AG04450 (cell line): Measurements from ENCODE around the gene IFNGR2. TPM values are rescaled to one million over a fixed set of nuclear protein-coding genes. Genes with fewer than 3 reads are reported as not detected.

ENCODE experiments used
- CTCF ChIA-PET: fragments of 300-600, 350-600 bp; formaldehyde crosslinking; extraction: SDS; loops from one replicate; lab custom pipeline; 2022; ENCODE audit warnings: antibody characterized with exemption, inconsistent platforms; lab: Charles Lee
- POLR2A ChIA-PET: fragments of 350-600 bp; formaldehyde crosslinking; extraction: SDS; loops from one replicate; lab custom pipeline; 2021; ENCODE audit warnings: antibody characterized with exemption, inconsistent platforms; lab: Yijun Ruan, JAX
- DNase-seq: peaks from one replicate; pipeline ENCODE4 v3.0.0-alpha.2; 2011; ENCODE audit warnings: low read depth, low spot score
- H3K27ac ChIP-seq: one replicate; pipeline ENCODE4 v1.5.1; 2012; ENCODE audit warnings: low read depth, low read length, control low read depth
- H3K27me3 ChIP-seq: one replicate; pipeline ENCODE4 v1.6.0; 2012; ENCODE audit warnings: low read length; ENCODE audit not compliant: control insufficient read depth, insufficient read depth
- H3K4me3 ChIP-seq: 2 replicates; pipeline ENCODE4 v1.5.1; 2011; ENCODE audit warnings: mild to moderate bottlenecking, low read depth, low read length, control low read depth
- H3K9me3 ChIP-seq: 2 replicates; pipeline ENCODE4 v1.5.1; 2012; ENCODE audit warnings: low read length; ENCODE audit not compliant: control insufficient read depth, insufficient read depth
- polyA plus RNA-seq: library from polyadenylated mRNA; depleted of rRNA; stranded (reverse); fragments of >200 nt; gene quantifications from 2 replicates; pipeline ENCODE4 v1.2.3, GENCODE V29; 2011
- TF ChIP-seq, protein P1 (sequence below): IDR thresholded peaks from 2 replicates; pipeline ENCODE4 v1.5.1; 2011; ENCODE audit warnings: low read depth, low read length, control low read depth, inconsistent platforms

Gene IFNGR2
- polyA plus RNA-seq, 1 experiment = 90.8 TPM

DNA sequence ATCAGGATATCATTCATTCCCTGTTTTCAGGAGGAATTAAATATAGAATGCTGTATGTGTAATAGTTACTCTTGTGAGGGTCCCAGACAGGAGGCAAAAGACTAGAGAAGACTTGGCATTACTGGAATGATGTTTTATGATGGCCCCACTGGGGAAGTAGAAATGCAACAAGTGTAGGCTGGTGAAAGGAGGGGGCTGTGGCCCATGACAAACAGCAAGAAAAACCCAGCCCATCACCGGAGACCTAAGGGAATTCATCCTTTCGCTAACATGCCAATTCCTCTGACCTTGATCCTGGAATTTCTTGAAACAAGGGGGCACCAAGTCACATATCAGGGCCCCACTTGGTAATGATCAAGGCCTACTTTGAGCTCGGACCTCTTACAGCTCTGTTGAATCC lies 5.5 kb upstream of the IFNGR2 start:
- Histone ChIP-seq H3K27me3 (no peaks in the 10 kb centered on the region), H3K9me3 (no peaks in the 10 kb centered on the region), H3K27ac (no peak overlapping the region), H3K4me3 (no peak overlapping the region)
- POLR2A ChIA-PET = no interaction called here
- DNase-seq = no peak
- CTCF ChIA-PET = interaction anchor here (0.7 to 2.6 kb wide), 2 partner anchors 37 to 41 kb away, joined by 3 to 11 read pairs; no protein-coding TSS in a partner anchor
- TF ChIP-seq, protein P1, sequence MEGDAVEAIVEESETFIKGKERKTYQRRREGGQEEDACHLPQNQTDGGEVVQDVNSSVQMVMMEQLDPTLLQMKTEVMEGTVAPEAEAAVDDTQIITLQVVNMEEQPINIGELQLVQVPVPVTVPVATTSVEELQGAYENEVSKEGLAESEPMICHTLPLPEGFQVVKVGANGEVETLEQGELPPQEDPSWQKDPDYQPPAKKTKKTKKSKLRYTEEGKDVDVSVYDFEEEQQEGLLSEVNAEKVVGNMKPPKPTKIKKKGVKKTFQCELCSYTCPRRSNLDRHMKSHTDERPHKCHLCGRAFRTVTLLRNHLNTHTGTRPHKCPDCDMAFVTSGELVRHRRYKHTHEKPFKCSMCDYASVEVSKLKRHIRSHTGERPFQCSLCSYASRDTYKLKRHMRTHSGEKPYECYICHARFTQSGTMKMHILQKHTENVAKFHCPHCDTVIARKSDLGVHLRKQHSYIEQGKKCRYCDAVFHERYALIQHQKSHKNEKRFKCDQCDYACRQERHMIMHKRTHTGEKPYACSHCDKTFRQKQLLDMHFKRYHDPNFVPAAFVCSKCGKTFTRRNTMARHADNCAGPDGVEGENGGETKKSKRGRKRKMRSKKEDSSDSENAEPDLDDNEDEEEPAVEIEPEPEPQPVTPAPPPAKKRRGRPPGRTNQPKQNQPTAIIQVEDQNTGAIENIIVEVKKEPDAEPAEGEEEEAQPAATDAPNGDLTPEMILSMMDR = no peak

DNA sequence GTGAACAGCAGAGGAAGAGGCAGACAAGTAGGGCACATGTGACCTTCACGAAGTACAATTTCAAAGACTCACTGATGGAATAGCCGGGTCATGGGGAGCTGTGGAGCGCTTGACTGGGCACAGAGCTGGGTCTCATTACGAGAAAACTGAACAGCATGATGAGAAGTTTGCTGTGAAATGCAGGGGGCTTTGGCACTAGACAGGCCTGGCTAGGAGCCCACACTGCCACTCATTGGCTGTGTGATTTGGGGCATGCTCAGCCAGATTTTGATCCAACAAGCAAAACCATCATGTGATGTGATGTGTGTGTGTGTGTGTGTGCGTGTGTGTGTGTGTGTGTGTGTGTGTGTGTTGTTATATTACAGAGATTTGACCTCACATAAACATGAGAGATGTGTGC lies 4.9 kb upstream of the IFNGR2 start:
- Histone ChIP-seq H3K9me3 (no peaks in the 10 kb centered on the region), H3K27me3 (no peaks in the 10 kb centered on the region), H3K4me3 (no peak overlapping the region), H3K27ac (no peak overlapping the region)
- ChIA-PET POLR2A (no interaction called here), CTCF (no interaction called here)
- DNase-seq = no peak
- TF ChIP-seq, protein P1 = no peak

DNA sequence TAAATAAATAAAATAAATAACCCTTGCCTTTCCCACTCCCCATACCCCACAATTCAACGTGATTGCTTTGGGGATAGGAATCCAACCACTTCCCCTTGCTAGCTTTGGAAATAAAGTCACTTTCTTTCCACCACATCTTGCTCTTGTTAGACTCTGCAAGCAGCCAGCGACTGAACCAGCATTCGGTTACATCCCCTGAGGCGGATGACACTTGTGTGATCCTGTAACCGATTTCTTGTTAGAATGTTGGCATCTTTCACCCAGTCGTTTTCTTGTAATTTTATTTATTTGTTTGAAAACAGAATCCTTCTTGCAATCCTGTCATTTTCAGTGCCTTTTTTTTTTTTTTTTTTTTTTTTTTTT lies 1.6 kb upstream of the IFNGR2 start:
- Histone ChIP-seq H3K27me3 (no peaks in the 10 kb centered on the region), H3K9me3 (no peaks in the 10 kb centered on the region; the same call in 1 of the 2 replicates), H3K27ac (no peak overlapping the region), H3K4me3 (no peak overlapping the region)
- TF ChIP-seq, protein P1 = no peak
- ChIA-PET CTCF (no interaction called here), POLR2A (interaction anchor here (0.5 kb wide), 1 partner anchor 26 kb away, joined by 3 read pairs; no protein-coding TSS in a partner anchor)
- no peak for DNase-seq

DNA sequence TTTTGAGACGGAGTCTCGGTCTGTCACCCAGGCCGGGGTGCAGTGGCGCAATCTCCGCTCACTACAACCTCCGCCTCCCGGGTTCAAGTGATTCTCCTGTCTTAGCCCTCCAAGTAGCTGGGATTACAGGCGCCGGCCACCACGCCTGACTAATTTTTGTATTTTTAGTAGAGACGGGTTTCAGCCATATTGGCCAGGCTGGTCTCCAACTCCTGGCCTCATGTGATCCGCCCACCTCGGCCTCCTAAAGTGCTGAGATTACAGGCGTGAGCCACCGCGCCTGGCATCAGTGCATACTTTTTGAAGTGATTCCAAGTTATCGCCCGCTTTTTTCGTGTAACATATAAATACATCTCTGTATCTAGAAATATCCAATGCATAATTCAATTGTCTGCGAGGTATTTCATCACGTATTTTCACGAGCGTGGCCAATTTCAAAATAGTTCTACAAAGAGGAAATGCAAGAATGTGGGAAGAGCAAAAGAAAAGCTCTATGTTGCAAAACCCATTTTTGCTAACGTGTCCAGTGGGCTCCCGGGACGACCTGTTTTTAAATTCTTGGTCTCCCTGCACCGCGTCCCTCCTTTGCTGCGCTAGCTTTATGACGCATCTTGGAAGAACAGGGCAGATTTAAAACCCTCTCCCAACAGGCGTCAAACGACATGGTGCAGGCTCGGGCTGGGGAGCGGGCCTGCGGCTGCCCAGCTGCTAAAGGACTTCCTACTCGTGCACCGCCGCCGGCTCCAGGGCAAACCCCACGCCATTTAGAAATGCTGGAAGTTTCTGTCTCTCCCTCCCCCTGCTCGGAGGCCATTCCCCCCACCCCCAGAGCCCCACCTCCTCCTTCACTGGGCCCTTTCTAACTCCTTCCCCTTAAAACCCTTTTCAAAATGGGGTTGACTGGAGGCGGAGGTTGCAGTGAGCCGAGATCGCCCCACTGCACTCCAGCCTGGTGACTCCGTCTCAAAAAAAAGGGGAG lies 923 bp upstream of the IFNGR2 start:
- Histone ChIP-seq H3K4me3 (peak overlapping the region; percentile 81), H3K27me3 (no peaks in the 10 kb centered on the region), H3K9me3 (no peaks in the 10 kb centered on the region; the same call in 1 of the 2 replicates), H3K27ac (peak overlapping the region; percentile 73)
- ChIA-PET POLR2A (interaction anchor here (0.5 kb wide), 1 partner anchor 25 kb away, joined by 3 read pairs; no protein-coding TSS in a partner anchor), CTCF (interaction anchor here (0.6 kb wide), 2 partner anchors 44 to 631 kb away, joined by 3 to 8 read pairs; partner anchors contain the start of gene PAXBP1)
- TF ChIP-seq, protein P1 = no peak
- no peak for DNase-seq
